HepG2 (cell line): ENCODE results near the gene RIN3. TPM values are rescaled to one million over a fixed set of nuclear protein-coding genes. Genes with fewer than 3 reads are reported as not detected.

Experiments
- CEBPG ChIP-seq: IDR thresholded peaks from 2 replicates; pipeline ENCODE4 v1.6.1; 2016
- GATAD1 ChIP-seq: IDR thresholded peaks from 2 replicates; pipeline ENCODE4 v1.6.1; 2016; ENCODE audit warnings: missing genetic modification reagents, missing compliant biosample characterization
- HDAC2 ChIP-seq: sonication (generic); formaldehyde crosslinking; IDR thresholded peaks from 2 replicates; pipeline ENCODE4 v1.4.0; 2020; ENCODE audit warnings: missing genetic modification reagents
- HNF1B ChIP-seq: sonication (generic); formaldehyde crosslinking; IDR thresholded peaks from 2 replicates; pipeline ENCODE4 v1.5.1; 2020; ENCODE audit warnings: mild to moderate bottlenecking, moderate library complexity, missing genetic modification reagents
- NCOA1 ChIP-seq: sonication (generic); formaldehyde crosslinking; IDR thresholded peaks from 2 replicates; pipeline ENCODE4 v1.9.0; 2021; ENCODE audit warnings: missing genetic modification reagents
- NR2F2 ChIP-seq: IDR thresholded peaks from 2 replicates; pipeline ENCODE4 v1.6.1; 2012; ENCODE audit warnings: low read depth, inconsistent platforms, borderline replicate concordance
- POLR2A ChIP-seq, 2 experiments: IDR thresholded peaks; 2 replicates each; pipeline ENCODE4 v1.6.1; 2011; ENCODE audit warnings: low read depth in 2 of 2, low read length in 2 of 2, mild to moderate bottlenecking in 1 of 2, moderate library complexity in 1 of 2; ENCODE audit not compliant: insufficient read depth in 1 of 2
- PRDM4 ChIP-seq: sonication (generic); formaldehyde crosslinking; IDR thresholded peaks from 2 replicates; pipeline ENCODE4 v1.9.0; 2021; ENCODE audit warnings: missing genetic modification reagents, borderline replicate concordance
- RFX5 ChIP-seq: IDR thresholded peaks from 2 replicates; pipeline ENCODE4 v1.6.1; 2011; ENCODE audit warnings: low read depth, low read length, improper control_type of control experiment
- SAP130 ChIP-seq: IDR thresholded peaks from 2 replicates; pipeline ENCODE4 v1.6.1; 2016; ENCODE audit warnings: low read depth
- SIX4 ChIP-seq: sonication (generic); formaldehyde crosslinking; IDR thresholded peaks from 2 replicates; pipeline ENCODE4 v1.4.0; 2020; ENCODE audit warnings: missing genetic modification reagents
- TEF ChIP-seq: sonication (generic); formaldehyde crosslinking; IDR thresholded peaks from 2 replicates; pipeline ENCODE4 v1.5.0; 2020; ENCODE audit warnings: missing genetic modification reagents
- ZBTB7B ChIP-seq: sonication (generic); formaldehyde crosslinking; IDR thresholded peaks from 2 replicates; pipeline ENCODE4 v1.4.0; 2020; ENCODE audit warnings: missing genetic modification reagents
- ZFP37 ChIP-seq: sonication (generic); formaldehyde crosslinking; IDR thresholded peaks from 2 replicates; pipeline ENCODE4 v1.4.0; 2020; ENCODE audit warnings: missing genetic modification reagents, borderline replicate concordance
- ZNF3 ChIP-seq: IDR thresholded peaks from 2 replicates; pipeline ENCODE4 v1.7.0; 2017; ENCODE audit warnings: inconsistent platforms
- ZNF350 ChIP-seq: sonication (generic); formaldehyde crosslinking; IDR thresholded peaks from 2 replicates; pipeline ENCODE4 v1.4.0; 2020; ENCODE audit warnings: mild to moderate bottlenecking, low read depth, missing genetic modification reagents, borderline replicate concordance
- ZNF407 ChIP-seq: sonication (generic); formaldehyde crosslinking; IDR thresholded peaks from one replicate; pipeline ENCODE4 v1.5.1; 2020; ENCODE audit warnings: mild to moderate bottlenecking, missing genetic modification reagents; ENCODE audit errors: not compliant biosample characterization
- polyA plus RNA-seq, 8 experiments: library from polyadenylated mRNA; depleted of rRNA in 3 of 8; stranded (reverse) in 7 of 8; unstranded in 1 of 8; fragments of >200 nt; fragmentation: Illumina TruSeq in 4 of 8; extraction: Trizol in 4 of 8; gene quantifications; 2 replicates each; pipeline versions ENCODE4 v1.2.1 to v1.2.3, GENCODE V29; 2011 to 2016; ENCODE audit warnings: low read depth in 4 of 8, missing spikeins in 1 of 8, mixed read lengths in 1 of 8; ENCODE audit not compliant: insufficient read depth in 1 of 8
- total RNA-seq, 5 experiments: library from RNA; depleted of rRNA; stranded (reverse); fragments of >200 nt; fragmentation: Illumina TruSeq; extraction: Trizol; gene quantifications; 2 replicates each; pipeline ENCODE4 v1.2.3, GENCODE V29; 2016; ENCODE audit warnings: low read depth in 1 of 5

The RIN3 gene
- total and polyA plus RNA-seq, 2 of the 13 experiments (the other 11 are each of a cell fraction or from before 2014, with no cell fraction given): 2.3 to 3.6 TPM

GRCh38 chr14:92503756-92504491 lies 9.7 kb upstream of the RIN3 start (continued):
- TF ChIP-seq NCOA1 (CRISPR knock-in tag) (0 out of 2 replicates have a peak, but pooled peaks have one; percentile 34), SAP130 (peak; percentile 84), SIX4 (peak; percentile 99), TEF (CRISPR knock-in tag) (no peak), ZNF350 (CRISPR knock-in tag) (no peak), ZNF3 (peak; percentile 70), HNF1B (CRISPR knock-in tag) (peak; percentile 56; the same call in 1 of the 2 replicates), CEBPG (peak; percentile 50), POLR2A (IDR thresholded peaks at IDR 0.05; ENCODE audit: insufficient read depth in 1 of 2, low read depth in 2 of 2, low read length in 2 of 2) (peak in 1 of 2 experiments; percentile 66; a peak in 1 of 4 replicates), ZNF407 (CRISPR knock-in tag) (no peak), PRDM4 (no peak), ZBTB7B (CRISPR knock-in tag) (0 out of 2 replicates have a peak, but pooled peaks have one; percentile 18), HDAC2 (CRISPR knock-in tag) (peak; percentile 80), GATAD1 (peak; percentile 58; the same call in 1 of the 2 replicates), RFX5 (no peak), NR2F2 (peak; percentile 66; the same call in 1 of the 2 replicates), ZFP37 (CRISPR knock-in tag) (0 out of 2 replicates have a peak, but pooled peaks have one; percentile 27)
